22Rv1 (cell line): ENCODE measurements around the gene ZBTB18.

Experiments used
- H3K27ac ChIP-seq: fragments of 450-650 bp; 2 replicates; pipeline ENCODE4 v1.5.1; 2017
- CTCF ChIP-seq: fragments of 450-650 bp; IDR thresholded peaks from 2 replicates; pipeline ENCODE4 v1.5.1; 2017; ENCODE audit warnings: mild to moderate bottlenecking
- ZFX ChIP-seq: fragments of 450-650 bp; IDR thresholded peaks from 2 replicates; pipeline ENCODE4 v1.6.1; 2017; ENCODE audit warnings: antibody characterized with exemption, borderline replicate concordance

ZBTB18 gene

GRCh38 chr1:244057474-244058385 lies 6.6 kb downstream of the ZBTB18 start:
- H3K27ac ChIP-seq, result no peak overlapping the region
- TF ChIP-seq CTCF (no peak), ZFX (no peak)

GRCh38 chr1:244060117-244060516 lies 9.0 kb downstream of the ZBTB18 start:
- H3K27ac ChIP-seq, result no peak overlapping the region
- TF ChIP-seq CTCF, result no peak
- no peak for TF ChIP-seq ZFX

- TF ChIP-seq ZFX, result no peak
- no peak for TF ChIP-seq CTCF
- no peak overlapping the region for H3K27ac ChIP-seq
Observed at GRCh38 chr1:244060686-244061085, 9.6 kb downstream of the ZBTB18 start.

- H3K27ac ChIP-seq, result no peak overlapping the region
- TF ChIP-seq CTCF, result no peak
- TF ChIP-seq ZFX, result no peak
Observed at GRCh38 chr1:244062156-244062725, 11.2 kb downstream of the ZBTB18 start.

- TF ChIP-seq ZFX (no peak), CTCF (no peak)
- H3K27ac ChIP-seq, result no peak overlapping the region
Observed at GRCh38 chr1:244063498-244063897, 12.4 kb downstream of the ZBTB18 start.

- H3K27ac ChIP-seq, result no peak overlapping the region
- TF ChIP-seq CTCF (no peak), ZFX (no peak)
Observed at GRCh38 chr1:244064621-244065020, 13.5 kb downstream of the ZBTB18 start.
